HUES64 (cell line): ENCODE data around the gene RNH1. TPM values are rescaled to one million over a fixed set of nuclear protein-coding genes. Genes with fewer than 3 reads are reported as not detected.

Source experiments
- H3K27ac ChIP-seq: 2 replicates; pipeline ENCODE4 v1.7.0; 2013; ENCODE audit warnings: low read depth, low read length, inconsistent platforms
- H3K27me3 ChIP-seq: 2 replicates; pipeline ENCODE4 v1.6.1; 2013; ENCODE audit warnings: mild to moderate bottlenecking, low read length; ENCODE audit not compliant: insufficient read depth
- H3K36me3 ChIP-seq: 2 replicates; pipeline ENCODE4 v1.6.1; 2013; ENCODE audit warnings: mild to moderate bottlenecking, low read length; ENCODE audit not compliant: insufficient read depth
- H3K4me1 ChIP-seq: 2 replicates; pipeline ENCODE4 v1.6.1; 2013; ENCODE audit warnings: mild to moderate bottlenecking, low read length, moderate library complexity; ENCODE audit not compliant: insufficient read depth
- H3K4me3 ChIP-seq: 2 replicates; pipeline ENCODE4 v1.5.1; 2013; ENCODE audit warnings: mild to moderate bottlenecking, low read length, moderate library complexity
- H3K9ac ChIP-seq: 2 replicates; pipeline ENCODE4 v1.6.1; 2013; ENCODE audit warnings: mild to moderate bottlenecking, low read depth, low read length
- H3K9me3 ChIP-seq: 2 replicates; pipeline ENCODE4 v1.6.1; 2013; ENCODE audit warnings: low read depth, low read length; ENCODE audit not compliant: insufficient read depth
- WGBS: fragments of 150-250, 120-280 bp; methylation state at CpG from one replicate; pipeline ENCODE4 v1.1.7; 2013; ENCODE audit warnings: missing lambda C conversion rate; 5-methylcytosine and 5-hydroxymethylcytosine counted together
- polyA plus RNA-seq, 2 experiments: library from polyadenylated mRNA; stranded (reverse); fragments of 50-300 nt; gene quantifications; one replicate each; pipeline ENCODE4 v1.2.3, GENCODE V29; 2013

Gene RNH1
- polyA plus RNA-seq (2013, experiment 1 of 2), result 28.2 TPM
- 29.7 TPM for polyA plus RNA-seq (2013, experiment 2 of 2)

DNA sequence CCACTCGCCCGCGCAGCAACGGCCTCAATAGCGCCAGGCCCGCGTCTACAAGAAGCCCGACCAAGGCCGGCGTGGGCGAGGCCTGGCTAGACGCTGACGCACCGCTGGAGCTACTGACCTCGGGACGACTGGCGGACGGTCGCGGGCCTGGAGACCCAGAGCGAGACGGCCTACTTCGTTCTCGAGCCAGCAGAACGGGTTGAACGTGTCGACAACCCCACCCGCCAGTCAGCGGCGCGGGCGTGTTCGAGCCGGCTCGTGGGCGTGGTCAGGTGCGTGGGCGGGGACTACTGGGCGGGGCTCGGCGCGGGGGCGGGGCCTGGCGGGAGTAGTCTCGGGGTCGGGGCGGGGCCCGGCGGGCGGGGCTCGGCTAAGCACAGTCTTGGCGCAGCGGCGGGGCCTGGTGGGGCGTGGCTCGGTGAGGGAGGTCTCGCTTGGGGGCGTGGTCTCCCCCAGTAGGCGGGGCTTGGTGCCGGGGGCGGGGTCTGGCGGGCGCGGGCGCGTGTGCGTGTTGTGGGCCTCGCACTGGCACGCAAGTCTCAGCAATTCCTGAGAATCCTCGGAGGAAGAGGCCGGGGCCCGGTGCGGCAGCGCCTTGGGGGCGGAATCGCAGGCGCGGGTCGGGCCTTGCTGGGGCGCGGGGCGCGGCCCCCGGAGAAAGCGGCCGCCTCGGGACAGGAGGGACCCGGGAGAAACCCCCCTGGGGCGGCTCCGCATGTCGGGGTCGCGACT lies at the start of gene RNH1:
Gene RNH1, minus strand, starts transcription at position 248 of the 732 bp plus-strand sequence. CDS start 5,080 bp downstream, outside the sequence.
- H3K9me3 ChIP-seq, result no peaks in the 10 kb centered on the region
- no peaks in the 10 kb centered on the region for H3K4me1 ChIP-seq
- under 1% methylated on average over 93 of the region's 93 CpGs for WGBS
- H3K36me3 ChIP-seq, result peaks cover 13% of the 10 kb centered on the region
- H3K9ac ChIP-seq, result peak within 1 kb of the TSS; percentile 92
- peaks cover 6% of the 10 kb centered on the region; the same call in 1 of the 2 replicates for H3K27me3 ChIP-seq
- H3K27ac ChIP-seq, result peak within 1 kb of the TSS; percentile 98
- peak within 1 kb of the TSS; percentile 84 for H3K4me3 ChIP-seq

DNA sequence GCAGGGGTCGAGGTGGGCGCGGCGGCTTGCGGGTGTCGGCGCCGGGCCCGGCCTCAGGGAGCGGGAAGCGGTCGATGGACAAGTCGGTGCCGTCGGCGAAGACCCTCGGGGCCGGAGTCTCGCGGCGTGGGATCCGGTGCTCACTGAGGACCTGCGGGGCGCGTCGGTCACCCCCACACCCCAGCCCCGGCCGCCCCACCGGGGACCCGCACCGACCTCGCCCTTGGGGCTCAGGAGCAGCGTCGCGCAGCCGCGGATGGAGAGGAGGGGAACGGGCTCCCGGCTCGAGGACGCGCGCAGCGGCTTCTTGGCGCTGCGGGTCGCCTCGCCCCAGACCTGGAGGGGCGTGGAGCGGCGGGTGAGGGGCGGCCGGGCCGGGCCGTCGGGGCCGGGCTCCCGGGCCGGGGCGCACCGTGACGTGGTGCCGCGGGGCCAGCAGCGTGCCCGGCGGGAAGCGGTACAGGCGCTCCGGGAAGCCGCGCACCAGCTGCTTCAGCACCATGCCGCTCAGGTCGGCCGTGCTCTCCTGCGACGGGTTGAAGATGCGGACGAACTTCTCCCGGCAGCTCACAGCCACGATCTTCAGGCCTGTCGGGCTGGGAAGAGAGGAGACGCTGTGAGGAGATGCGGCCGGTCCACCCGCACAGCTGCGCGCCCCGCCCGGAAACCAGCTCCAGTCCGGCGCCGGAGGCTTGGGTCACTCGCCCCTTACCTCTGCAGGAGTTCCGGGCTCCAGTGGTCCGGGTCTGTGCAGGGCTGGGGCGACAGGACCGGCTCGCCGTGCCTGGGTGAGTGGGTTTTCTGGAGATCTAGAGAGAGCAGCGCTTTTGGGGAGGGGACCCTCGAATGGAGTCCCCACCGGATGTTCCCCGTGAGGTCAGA lies 49.0 kb upstream of the RNH1 start:
- Histone ChIP-seq H3K9ac (peak overlapping the region; percentile 40; the same call in 1 of the 2 replicates), H3K4me1 (0 out of 2 replicates have a peak, but pooled peaks cover 7% of the 10 kb centered on the region), H3K4me3 (peak overlapping the region; percentile 66), H3K27me3 (peaks cover 41% of the 10 kb centered on the region), H3K36me3 (no peaks in the 10 kb centered on the region), H3K9me3 (no peaks in the 10 kb centered on the region), H3K27ac (no peak overlapping the region)
- WGBS, result 5% methylated on average over 104 of the region's 104 CpGs

DNA sequence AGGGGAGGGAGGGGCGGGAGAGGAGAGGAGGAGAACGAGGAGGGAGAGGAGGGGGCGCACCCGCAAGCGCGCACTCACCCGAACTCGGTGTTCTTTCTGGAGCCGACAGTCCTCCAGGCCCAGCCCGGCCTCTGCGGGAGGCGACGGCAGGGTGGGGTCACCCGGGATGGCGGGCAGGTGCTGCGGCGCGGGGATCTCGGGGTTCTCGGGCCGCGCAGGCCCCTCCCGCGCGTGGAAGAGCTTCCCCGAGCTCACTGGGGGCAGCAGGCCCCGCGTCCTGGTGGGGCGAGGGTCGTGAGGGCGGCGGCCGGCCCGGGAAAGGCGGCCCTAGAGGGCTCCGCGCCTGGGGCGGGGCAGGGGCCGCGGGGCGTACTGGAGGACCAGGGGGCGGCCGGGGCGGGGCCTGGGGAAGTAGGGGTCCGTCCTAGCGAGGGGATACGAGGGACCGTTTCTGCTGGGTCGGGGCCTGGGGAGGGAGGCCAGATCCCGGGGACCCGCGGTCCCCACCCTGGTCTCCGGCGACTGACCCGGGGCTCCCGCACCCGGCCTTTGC lies 48.3 kb upstream of the RNH1 start:
- WGBS, result 2% methylated on average over 57 of the region's 57 CpGs
- Histone ChIP-seq H3K27me3 (peaks cover 41% of the 10 kb centered on the region), H3K4me3 (peak overlapping the region; percentile 66), H3K4me1 (0 out of 2 replicates have a peak, but pooled peaks cover 7% of the 10 kb centered on the region), H3K9ac (no peak overlapping the region), H3K36me3 (no peaks in the 10 kb centered on the region), H3K27ac (no peak overlapping the region), H3K9me3 (no peaks in the 10 kb centered on the region)

DNA sequence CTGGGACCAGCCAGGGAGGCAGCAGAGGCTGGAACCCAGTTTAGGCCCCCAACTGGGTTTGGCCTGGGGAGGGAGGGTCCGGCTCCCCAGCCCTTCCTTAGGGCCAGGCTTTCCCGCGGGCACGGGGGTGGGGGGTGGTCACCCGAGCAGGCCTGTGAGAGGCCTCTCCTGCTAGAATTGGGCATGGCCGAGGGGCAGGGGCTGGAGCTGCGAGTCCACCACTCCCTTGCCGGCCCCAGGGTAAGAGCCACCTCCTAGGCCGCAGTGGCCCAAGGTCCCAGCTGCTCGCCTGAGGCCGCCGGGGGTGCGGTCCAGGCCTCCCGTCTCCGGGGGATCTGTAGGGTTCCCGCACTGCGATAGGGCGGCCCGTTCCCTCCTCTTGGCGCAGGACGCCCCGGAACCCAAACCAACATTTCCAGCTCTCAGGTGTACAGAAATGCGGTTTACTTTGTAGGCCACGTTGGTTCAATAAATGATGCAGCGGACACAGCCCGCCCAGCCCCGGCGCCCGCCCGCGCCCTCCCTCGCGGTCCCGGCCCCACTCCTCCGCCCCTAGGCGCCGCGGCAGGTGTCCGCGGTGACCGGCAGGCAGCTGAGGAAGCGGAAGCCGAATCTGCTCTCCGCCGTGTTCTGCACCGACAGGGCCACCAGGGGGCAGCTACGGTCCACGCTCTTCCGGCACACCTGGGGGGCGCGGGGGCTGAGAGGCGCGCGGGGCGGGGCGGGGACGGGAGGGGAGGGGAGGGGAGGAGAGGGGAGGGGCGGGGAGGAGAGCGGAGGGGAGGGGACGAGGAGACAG lies 47.6 kb upstream of the RNH1 start:
- Histone ChIP-seq H3K9me3 (no peaks in the 10 kb centered on the region), H3K4me3 (peak overlapping the region; percentile 66), H3K36me3 (no peaks in the 10 kb centered on the region), H3K27ac (no peak overlapping the region), H3K4me1 (0 out of 2 replicates have a peak, but pooled peaks cover 7% of the 10 kb centered on the region), H3K27me3 (peaks cover 41% of the 10 kb centered on the region), H3K9ac (peak overlapping the region; percentile 40; the same call in 1 of the 2 replicates)
- 11% methylated on average over 48 of the region's 60 CpGs for WGBS

GRCh38 chr11:553988-554340 lies 46.9 kb upstream of the RNH1 start:
- 0 out of 2 replicates have a peak, but pooled peaks cover 7% of the 10 kb centered on the region for H3K4me1 ChIP-seq
- 76% methylated on average over 11 of the region's 11 CpGs for WGBS
- no peak overlapping the region for H3K27ac ChIP-seq
- no peak overlapping the region for H3K4me3 ChIP-seq
- no peak overlapping the region for H3K9ac ChIP-seq
- peaks cover 41% of the 10 kb centered on the region for H3K27me3 ChIP-seq
- no peaks in the 10 kb centered on the region for H3K36me3 ChIP-seq
- no peaks in the 10 kb centered on the region for H3K9me3 ChIP-seq

GRCh38 chr11:553083-553987 lies 46.3 kb upstream of the RNH1 start:
- Histone ChIP-seq H3K4me1 (0 out of 2 replicates have a peak, but pooled peaks cover 7% of the 10 kb centered on the region), H3K4me3 (no peak overlapping the region), H3K27me3 (peaks cover 41% of the 10 kb centered on the region), H3K9me3 (no peaks in the 10 kb centered on the region), H3K27ac (no peak overlapping the region), H3K9ac (no peak overlapping the region), H3K36me3 (no peaks in the 10 kb centered on the region)
- WGBS, result 87% methylated on average over 27 of the region's 27 CpGs

DNA sequence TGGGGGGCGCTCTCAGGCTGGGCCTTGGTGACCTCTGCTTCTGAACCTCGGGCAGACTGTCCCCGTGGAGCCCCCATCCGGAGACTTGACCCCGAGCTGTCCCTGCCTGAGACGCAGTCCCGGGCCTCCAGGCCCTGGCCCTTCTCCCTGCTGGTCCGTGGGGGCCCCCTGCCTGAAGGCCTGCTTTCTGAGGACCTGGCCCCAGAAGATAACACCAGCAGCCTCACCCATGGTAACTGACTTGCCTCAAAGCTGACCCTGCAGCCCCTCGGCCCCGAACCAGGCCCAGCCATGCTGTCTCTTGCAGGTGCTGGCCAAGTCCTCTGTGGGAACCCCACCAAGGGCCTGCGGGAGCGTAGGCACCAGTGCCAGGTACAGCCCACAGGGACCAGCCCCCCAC lies 44.6 kb upstream of the RNH1 start:
- 0 out of 2 replicates have a peak, but pooled peaks cover 4% of the 10 kb centered on the region for H3K4me1 ChIP-seq
- no peaks in the 10 kb centered on the region for H3K36me3 ChIP-seq
- no peak overlapping the region for H3K9ac ChIP-seq
- peaks cover 24% of the 10 kb centered on the region for H3K27me3 ChIP-seq
- H3K27ac ChIP-seq, result no peak overlapping the region
- no peaks in the 10 kb centered on the region for H3K9me3 ChIP-seq
- no peak overlapping the region for H3K4me3 ChIP-seq
- WGBS, result 87% methylated on average over 12 of the region's 12 CpGs

DNA sequence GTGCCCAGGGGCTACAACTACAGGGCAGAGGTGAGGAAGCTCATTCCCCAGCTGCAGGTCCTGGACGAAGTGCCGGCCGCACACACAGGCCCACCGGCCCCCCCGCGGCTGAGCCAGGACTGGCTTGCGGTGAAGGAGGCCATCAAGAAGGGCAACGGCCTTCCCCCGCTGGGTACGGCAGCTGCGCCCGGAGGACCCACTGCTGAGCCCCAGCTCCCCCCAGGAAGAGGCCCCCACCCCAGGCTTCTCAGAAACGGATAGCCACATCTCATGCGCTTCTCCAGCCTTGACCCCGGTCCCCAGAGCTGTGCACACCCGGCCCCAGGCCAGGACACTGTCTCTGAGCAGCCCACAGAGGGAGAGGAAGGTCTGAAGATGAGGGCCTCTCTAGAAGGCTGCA lies 44.1 kb upstream of the RNH1 start:
- H3K9ac ChIP-seq, result no peak overlapping the region
- H3K27me3 ChIP-seq, result peaks cover 19% of the 10 kb centered on the region
- no peaks in the 10 kb centered on the region for H3K9me3 ChIP-seq
- no peak overlapping the region for H3K4me3 ChIP-seq
- no peaks in the 10 kb centered on the region for H3K36me3 ChIP-seq
- no peak overlapping the region for H3K27ac ChIP-seq
- H3K4me1 ChIP-seq, result no peaks in the 10 kb centered on the region
- 89% methylated on average over 16 of the region's 16 CpGs for WGBS

DNA sequence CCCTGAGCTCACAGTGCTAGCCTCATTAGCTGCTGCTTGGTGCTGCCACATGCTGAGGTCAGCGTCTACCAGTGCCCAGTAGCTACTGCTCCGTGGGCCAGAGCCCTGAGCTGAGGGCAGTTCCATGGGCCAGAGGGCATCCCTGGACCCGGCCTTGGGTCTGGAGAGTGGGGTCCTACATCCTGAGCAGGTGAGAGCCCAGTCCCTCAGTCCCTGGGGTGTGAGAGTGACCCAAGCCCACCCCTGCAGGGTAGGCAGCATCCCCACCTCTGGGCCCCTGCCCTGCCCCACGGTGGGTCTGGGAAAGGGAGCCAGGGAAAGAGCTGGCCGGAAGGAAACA lies 43.7 kb upstream of the RNH1 start:
- Histone ChIP-seq H3K4me1 (no peaks in the 10 kb centered on the region), H3K4me3 (no peak overlapping the region), H3K9ac (no peak overlapping the region), H3K27ac (no peak overlapping the region), H3K27me3 (peaks cover 15% of the 10 kb centered on the region), H3K36me3 (no peaks in the 10 kb centered on the region), H3K9me3 (no peaks in the 10 kb centered on the region)
- 91% methylated on average over 3 of the region's 5 CpGs for WGBS
